ENCODE results near the gene C21orf91.

GRCh38 chr21:17829472-17829871, 10.3 kb upstream of the C21orf91 start:
- TF ChIP-seq POLR2AphosphoS5 (IDR thresholded peaks at IDR 0.05; ENCODE audit: low read depth) (no peak), CTCF (IDR thresholded peaks at IDR 0.05; ENCODE audit: insufficient read depth, low read length) (no peak), GABPA (IDR thresholded peaks at IDR 0.05; ENCODE audit: low read depth) (no peak), REST (IDR thresholded peaks at IDR 0.05; ENCODE audit: insufficient replicate concordance, low read depth) (no peak)

All from HL-60 (cell line).